Measurements from ENCODE around the gene LRRC8A. TPM values are rescaled to one million over a fixed set of nuclear protein-coding genes. Genes with fewer than 3 reads are reported as not detected.

The LRRC8A gene
- total and polyA plus RNA-seq, 2 of the 13 experiments (the other 11 are each of a cell fraction or from before 2014, with no cell fraction given) = 16.1 to 40.6 TPM

- no peak for TF ChIP-seq ZBTB21 (CRISPR knock-in tag; IDR thresholded peaks at IDR 0.05)
- TF ChIP-seq CCAR2 (optimal IDR thresholded peaks at IDR 0.05; ENCODE audit: low read depth, low read length) = no peak
- no peak for TF ChIP-seq ZNF260 (CRISPR knock-in tag; IDR thresholded peaks at IDR 0.05; ENCODE audit: borderline replicate concordance, low read depth)
- TF ChIP-seq CREM (IDR thresholded peaks at IDR 0.05) = peak; percentile 54; the same call in 1 of the 2 replicates
- TF ChIP-seq CREM (CRISPR knock-in tag; IDR thresholded peaks at IDR 0.05) = no peak
- TF ChIP-seq U2AF1 (optimal IDR thresholded peaks at IDR 0.05; ENCODE audit: low read depth, low read length) = no peak
- peak; percentile 27; the same call in 1 of the 2 replicates for TF ChIP-seq THAP11 (CRISPR knock-in tag; IDR thresholded peaks at IDR 0.05)
- TF ChIP-seq PAF1 (CRISPR knock-in tag; IDR thresholded peaks at IDR 0.05) = no peak
- 0 out of 2 replicates have a peak, but pooled peaks have one; percentile 69 for TF ChIP-seq SNAPC2 (CRISPR knock-in tag; IDR thresholded peaks at IDR 0.05)
- TF ChIP-seq ZMAT3 (CRISPR knock-in tag; conservative IDR thresholded peaks at IDR 0.05) = 0 out of 2 replicates have a peak, but pooled peaks have one; percentile 45
- no peak for TF ChIP-seq HOXA5 (CRISPR knock-in tag; IDR thresholded peaks at IDR 0.05)
- TF ChIP-seq ZBTB26 (CRISPR knock-in tag; IDR thresholded peaks at IDR 0.05; ENCODE audit: borderline replicate concordance) = peak; percentile 69; the same call in 1 of the 2 replicates
- TF ChIP-seq ZNF44 (CRISPR knock-in tag; IDR thresholded peaks at IDR 0.05) = no peak
- peak; percentile 50; the same call in 1 of the 2 replicates for TF ChIP-seq ZNF768 (CRISPR knock-in tag; IDR thresholded peaks at IDR 0.05)
- TF ChIP-seq RXRA (CRISPR knock-in tag; IDR thresholded peaks at IDR 0.05) = no peak
- peak; percentile 58; the same call in 1 of the 2 replicates for TF ChIP-seq ZNF607 (CRISPR knock-in tag; IDR thresholded peaks at IDR 0.05; ENCODE audit: borderline replicate concordance)
- TF ChIP-seq BRD4 (CRISPR knock-in tag; IDR thresholded peaks at IDR 0.05) = no peak
- no peak for TF ChIP-seq MAFG (CRISPR knock-in tag; IDR thresholded peaks at IDR 0.05)
- TF ChIP-seq ZC3H13 (CRISPR knock-in tag; IDR thresholded peaks at IDR 0.05) = peak; percentile 83
- TF ChIP-seq GABPB1 (CRISPR knock-in tag; IDR thresholded peaks at IDR 0.05) = peak; percentile 51
- TF ChIP-seq SSRP1 (CRISPR knock-in tag; IDR thresholded peaks at IDR 0.05) = no peak
- peak; percentile 77; the same call in 1 of the 2 replicates for TF ChIP-seq REL (CRISPR knock-in tag; conservative IDR thresholded peaks at IDR 0.05)
- TF ChIP-seq RBFOX2 (IDR thresholded peaks at IDR 0.05; ENCODE audit: low read depth, low read length) = no peak
- TF ChIP-seq TFAP4 (IDR thresholded peaks at IDR 0.05; ENCODE audit: borderline replicate concordance, low read depth) = peak; percentile 42; the same call in 1 of the 2 replicates
- TF ChIP-seq SMARCE1 (IDR thresholded peaks at IDR 0.05; ENCODE audit: borderline replicate concordance) = no peak
- no peak for TF ChIP-seq NFRKB (IDR thresholded peaks at IDR 0.05)
- TF ChIP-seq BHLHE40 (IDR thresholded peaks at IDR 0.05; ENCODE audit: low read length) = no peak
- TF ChIP-seq ZBTB7B (CRISPR knock-in tag; IDR thresholded peaks at IDR 0.05) = no peak
- 0 out of 2 replicates have a peak, but pooled peaks have one; percentile 15 for TF ChIP-seq RFX3 (CRISPR knock-in tag; IDR thresholded peaks at IDR 0.05)
- TF ChIP-seq ZNF577 (CRISPR knock-in tag; IDR thresholded peaks at IDR 0.05; ENCODE audit: borderline replicate concordance, low read depth) = no peak
- TF ChIP-seq KLF13 (CRISPR knock-in tag; IDR thresholded peaks at IDR 0.05) = no peak
- TF ChIP-seq TEF (CRISPR knock-in tag; IDR thresholded peaks at IDR 0.05) = no peak
- TF ChIP-seq PHF21A (CRISPR knock-in tag; IDR thresholded peaks at IDR 0.05) = peak; percentile 88
Measured at GRCh38 chr9:128917151-128917849, 35.4 kb downstream of the LRRC8A start (continued).
